GM12878 (cell line): ENCODE measurements around the gene NCAM1. TPM values are rescaled to one million over a fixed set of nuclear protein-coding genes. Genes with fewer than 3 reads are reported as not detected.

Experiments used
- ATAC-seq: fragments of 200-7000 bp; cut with Tn5 transposase; 3 replicates; pipeline ENCODE4 v1.9.1; 2020; ENCODE audit warnings: mild to moderate bottlenecking, moderate library complexity
- BruUV-seq: library from RNA; stranded (reverse); fragments of 400-500 nt; replicated peaks from 2 replicates; lab custom pipeline; 2021; lab: Mats Ljungman, UMichigan
- CTCF ChIA-PET: fragments of 300-600 bp; sonication (Branson Sonifier 250); formaldehyde crosslinking; extraction: SDS; loops from one replicate; lab custom pipeline; 2021; ENCODE audit warnings: inconsistent platforms; lab: Yijun Ruan, JAX
- POLR2A ChIA-PET: fragments of 350-600 bp; formaldehyde crosslinking; extraction: SDS; loops from one replicate; lab custom pipeline; 2021; ENCODE audit warnings: inconsistent platforms; lab: Charles Lee
- RAD21 ChIA-PET: fragments of 300-600 bp; sonication (Branson Sonifier 250); formaldehyde crosslinking; loops from one replicate; lab custom pipeline; 2023; ENCODE audit warnings: antibody characterized with exemption; ENCODE audit not compliant: unreplicated experiment; lab: Charles Lee
- SMC1A ChIA-PET: fragments of 300-600 bp; sonication (Branson Sonifier 250); formaldehyde crosslinking; loops from one replicate; lab custom pipeline; 2023; ENCODE audit not compliant: unreplicated experiment, uncharacterized antibody; lab: Charles Lee
- DNase-seq: peaks from one replicate; pipeline ENCODE4 v3.0.0-alpha.2; 2011; ENCODE audit warnings: low read depth, low spot score
- FAIRE-seq: peaks from 3 replicates; lab custom pipeline; 2011; peaks lifted over from hg19 to GRCh38; lab: Jason Lieb, UNC
- H2AFZ ChIP-seq: 2 replicates; pipeline ENCODE4 v1.6.0; 2011; ENCODE audit warnings: low read depth, low read length, control low read depth; ENCODE audit not compliant: control insufficient read depth
- H3K27ac ChIP-seq: 2 replicates; pipeline ENCODE4 v1.5.1; 2011; ENCODE audit warnings: control low read depth; ENCODE audit not compliant: control insufficient read depth, insufficient read depth
- H3K27me3 ChIP-seq, 2 experiments: replicated peaks in 1 of 2; 2 replicates each; pipeline versions ENCODE4 v1.6.0 to v1.6.1; 2011; ENCODE audit warnings: low read length in 1 of 2; ENCODE audit not compliant: control insufficient read depth in 2 of 2, insufficient read depth in 2 of 2
- H3K36me3 ChIP-seq, 2 experiments: 2 replicates each; pipeline ENCODE4 v1.5.1; 2011; ENCODE audit warnings: low read length in 1 of 2; ENCODE audit not compliant: control insufficient read depth in 2 of 2, insufficient read depth in 2 of 2
- H3K4me1 ChIP-seq: 2 replicates; pipeline ENCODE4 v1.6.1; 2011; ENCODE audit warnings: mild to moderate bottlenecking, low read length, moderate library complexity, mixed read lengths; ENCODE audit not compliant: control insufficient read depth, insufficient read depth
- H3K4me2 ChIP-seq: 2 replicates; pipeline ENCODE4 v1.6.0; 2011; ENCODE audit warnings: control low read depth; ENCODE audit not compliant: control insufficient read depth, insufficient read depth
- H3K4me3 ChIP-seq: fragments of 200-600 bp; sonication (generic); 2 replicates; pipeline ENCODE4 v1.5.1; 2016
- H3K79me2 ChIP-seq: 2 replicates; pipeline ENCODE4 v1.6.0; 2011; ENCODE audit warnings: low read length; ENCODE audit not compliant: control insufficient read depth, insufficient read depth
- H3K9ac ChIP-seq: 2 replicates; pipeline ENCODE4 v1.8.0; 2011; ENCODE audit warnings: low read length, control low read depth, mixed read lengths; ENCODE audit not compliant: control insufficient read depth, insufficient read depth
- H3K9me3 ChIP-seq: replicated peaks from 3 replicates; pipeline ENCODE4 v1.5.1; 2011; ENCODE audit warnings: mild to moderate bottlenecking, low read length; ENCODE audit not compliant: control insufficient read depth, insufficient read depth
- H4K20me1 ChIP-seq: 2 replicates; pipeline ENCODE4 v1.6.0; 2011; ENCODE audit not compliant: control insufficient read depth, insufficient read depth
- ASH2L ChIP-seq: fragments of 300-600, 200-600 bp; sonication (generic); IDR thresholded peaks from 2 replicates; pipeline ENCODE4 v1.6.1; 2017; ENCODE audit warnings: low read depth, mild to moderate bottlenecking, borderline replicate concordance
- CHD2 ChIP-seq: IDR thresholded peaks from 2 replicates; pipeline ENCODE4 v1.6.1; 2011; ENCODE audit warnings: low read depth, low read length, improper control_type of control experiment, borderline replicate concordance
- FOS ChIP-seq: IDR thresholded peaks from 3 replicates; pipeline ENCODE4 v1.6.1; 2011; ENCODE audit warnings: borderline replicate concordance; ENCODE audit not compliant: insufficient read length; ENCODE audit errors: extremely low read depth
- PRDM15 ChIP-seq: fragments of 450-650 bp; formaldehyde crosslinking; IDR thresholded peaks from 2 replicates; pipeline ENCODE4 v1.4.0; 2020; ENCODE audit warnings: mild to moderate bottlenecking, moderate library complexity
- SPI1 ChIP-seq: IDR thresholded peaks from 2 replicates; pipeline ENCODE4 v1.6.1; 2011; ENCODE audit warnings: low read depth, mild to moderate bottlenecking, low read length, moderate library complexity, borderline replicate concordance; ENCODE audit not compliant: insufficient read depth
- YY1 ChIP-seq: IDR thresholded peaks from 2 replicates; pipeline ENCODE4 v1.6.1; 2011; ENCODE audit warnings: low read depth, mild to moderate bottlenecking, low read length
- ZBTB4 ChIP-seq: fragments of 450-650 bp; formaldehyde crosslinking; IDR thresholded peaks from 2 replicates; pipeline ENCODE4 v1.4.0; 2022; ENCODE audit warnings: mild to moderate bottlenecking, moderate library complexity
- WGBS: methylation state at CpG from one replicate; pipeline ENCODE4 v1.1.6; 2016; ENCODE audit warnings: low lambda C conversion rate; ENCODE audit not compliant: insufficient replicate concordance, insufficient coverage; ENCODE audit errors: missing lambda C conversion rate; 5-methylcytosine and 5-hydroxymethylcytosine counted together
- in situ Hi-C: fragments of 300-500 bp; cut with MboI; formaldehyde crosslinking; loops from 9 replicates; pipeline ENCODE4 v1.14.3; 2018; ENCODE audit warnings: mixed read lengths
- intact Hi-C: fragments of 100-400 bp; cut with micrococcal nuclease; formaldehyde crosslinking; loops from one replicate; pipeline ENCODE4 v1.14.2; 2022; ENCODE audit not compliant: unreplicated experiment
- polyA plus RNA-seq, 11 experiments: library from polyadenylated mRNA; depleted of rRNA in 4 of 11; unstranded in 6 of 11; stranded (reverse) in 5 of 11; fragments of >200 nt; fragmentation: Nextera tagmentation in 4 of 11; fragmentation: Illumina TruSeq in 1 of 11; extraction: Ambion mirVana in 4 of 11; extraction: Trizol in 1 of 11; gene quantifications; 1 replicate in 1 of 11; 2 replicates in 10 of 11; pipeline versions ENCODE4 v1.2.1 to v1.2.3, GENCODE V29; 2011 to 2016; ENCODE audit warnings: inconsistent platforms in 2 of 11, missing spikeins in 2 of 11, low read depth in 1 of 11
- total RNA-seq, 4 experiments: library from RNA; depleted of rRNA in 3 of 4; stranded (reverse); fragments of >200 nt in 3 of 4; fragmentation: Illumina TruSeq in 1 of 4; extraction: Trizol in 1 of 4; gene quantifications; 2 replicates each; pipeline versions ENCODE4 v1.2.1 to v1.2.3, GENCODE V29; 2013 to 2021
- TF ChIP-seq, protein P1 (sequence below): fragments of 450-650 bp; IDR thresholded peaks from 2 replicates; pipeline ENCODE4 v1.6.1; 2017; ENCODE audit warnings: mild to moderate bottlenecking, moderate library complexity
- TF ChIP-seq, protein P2 (sequence below), 3 experiments: IDR thresholded peaks in 2 of 3; conservative IDR thresholded peaks in 1 of 3; 2 replicates each; pipeline ENCODE4 v1.5.1; 2011; ENCODE audit warnings: low read depth in 3 of 3, low read length in 3 of 3, mild to moderate bottlenecking in 3 of 3, control low read depth in 2 of 3, moderate library complexity in 2 of 3, inconsistent platforms in 1 of 3, mixed read lengths in 1 of 3; ENCODE audit not compliant: control insufficient read depth in 2 of 3, insufficient read depth in 1 of 3; ENCODE audit errors: extremely low read depth in 1 of 3

The NCAM1 gene
- total and polyA plus RNA-seq, 10 of the 15 experiments (the other 5 are each of a cell fraction or from before 2014, with no cell fraction given) = 0.10 to 0.23 (median 0.11) TPM; not detected in 7

DNA sequence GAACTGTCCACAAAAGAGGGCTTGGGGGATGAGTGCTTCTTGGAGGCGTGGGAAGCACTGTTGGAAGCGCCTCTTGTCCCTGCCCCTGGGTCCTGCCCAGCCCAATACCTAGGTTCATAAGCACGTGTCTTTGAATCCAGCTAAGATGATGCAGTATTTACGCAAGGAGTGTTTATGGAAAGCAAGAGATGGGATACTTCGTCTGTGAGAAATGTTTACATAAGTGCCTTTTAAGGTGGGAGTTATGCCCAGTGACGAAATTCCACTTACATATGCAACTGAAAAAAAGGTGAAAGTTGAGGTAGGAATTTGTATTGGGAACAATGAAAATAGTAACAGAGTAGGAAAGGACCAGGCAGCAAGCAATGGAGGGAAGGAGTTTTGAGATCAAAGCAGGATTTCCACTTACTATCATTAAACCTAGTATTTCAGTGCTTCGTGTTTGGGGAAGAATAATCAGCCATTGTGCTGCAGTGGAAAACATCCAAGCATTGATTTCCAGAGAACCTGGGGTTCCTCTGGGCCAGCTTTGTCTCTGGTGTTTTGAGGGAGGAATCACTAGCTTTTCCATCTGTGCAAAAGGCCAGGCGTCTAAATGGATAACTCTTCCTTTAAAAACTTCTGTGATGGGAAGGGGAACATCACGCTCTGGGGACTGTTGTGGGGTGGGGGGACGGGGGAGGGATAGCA lies 237.9 kb downstream of the NCAM1 start:
- H3K9me3 ChIP-seq = no peaks in the 10 kb centered on the region
- DNase-seq = no peak
- no peaks in the 10 kb centered on the region for H4K20me1 ChIP-seq
- H3K4me3 ChIP-seq = no peak overlapping the region
- no TSS peak for BruUV-seq
- ChIA-PET CTCF (no interaction called here), SMC1A (no interaction called here), POLR2A (no interaction called here), RAD21 (no interaction called here)
- H3K79me2 ChIP-seq = no peaks in the 10 kb centered on the region
- no peak for FAIRE-seq
- no peaks in the 10 kb centered on the region for H3K36me3 ChIP-seq
- H3K27ac ChIP-seq = no peak overlapping the region
- no peak for ATAC-seq
- 9% methylated on average over 10 of the region's 10 CpGs for WGBS
- peaks cover 2 to 6% of the 10 kb centered on the region in 2 experiments; a peak in 3 of 4 replicates for H3K27me3 ChIP-seq
- no peak overlapping the region for H3K9ac ChIP-seq
- H3K4me1 ChIP-seq = no peaks in the 10 kb centered on the region
- no peak overlapping the region for H2AFZ ChIP-seq
- in situ Hi-C loops = no loop called here
- no peak overlapping the region for H3K4me2 ChIP-seq
- intact Hi-C loops = no loop called here
- TF ChIP-seq SPI1 (no peak), CHD2 (no peak), ZBTB4 (CRISPR knock-in tag) (no peak), PRDM15 (CRISPR knock-in tag) (no peak), ASH2L (no peak), FOS (no peak), YY1 (no peak)
- TF ChIP-seq, protein P1, sequence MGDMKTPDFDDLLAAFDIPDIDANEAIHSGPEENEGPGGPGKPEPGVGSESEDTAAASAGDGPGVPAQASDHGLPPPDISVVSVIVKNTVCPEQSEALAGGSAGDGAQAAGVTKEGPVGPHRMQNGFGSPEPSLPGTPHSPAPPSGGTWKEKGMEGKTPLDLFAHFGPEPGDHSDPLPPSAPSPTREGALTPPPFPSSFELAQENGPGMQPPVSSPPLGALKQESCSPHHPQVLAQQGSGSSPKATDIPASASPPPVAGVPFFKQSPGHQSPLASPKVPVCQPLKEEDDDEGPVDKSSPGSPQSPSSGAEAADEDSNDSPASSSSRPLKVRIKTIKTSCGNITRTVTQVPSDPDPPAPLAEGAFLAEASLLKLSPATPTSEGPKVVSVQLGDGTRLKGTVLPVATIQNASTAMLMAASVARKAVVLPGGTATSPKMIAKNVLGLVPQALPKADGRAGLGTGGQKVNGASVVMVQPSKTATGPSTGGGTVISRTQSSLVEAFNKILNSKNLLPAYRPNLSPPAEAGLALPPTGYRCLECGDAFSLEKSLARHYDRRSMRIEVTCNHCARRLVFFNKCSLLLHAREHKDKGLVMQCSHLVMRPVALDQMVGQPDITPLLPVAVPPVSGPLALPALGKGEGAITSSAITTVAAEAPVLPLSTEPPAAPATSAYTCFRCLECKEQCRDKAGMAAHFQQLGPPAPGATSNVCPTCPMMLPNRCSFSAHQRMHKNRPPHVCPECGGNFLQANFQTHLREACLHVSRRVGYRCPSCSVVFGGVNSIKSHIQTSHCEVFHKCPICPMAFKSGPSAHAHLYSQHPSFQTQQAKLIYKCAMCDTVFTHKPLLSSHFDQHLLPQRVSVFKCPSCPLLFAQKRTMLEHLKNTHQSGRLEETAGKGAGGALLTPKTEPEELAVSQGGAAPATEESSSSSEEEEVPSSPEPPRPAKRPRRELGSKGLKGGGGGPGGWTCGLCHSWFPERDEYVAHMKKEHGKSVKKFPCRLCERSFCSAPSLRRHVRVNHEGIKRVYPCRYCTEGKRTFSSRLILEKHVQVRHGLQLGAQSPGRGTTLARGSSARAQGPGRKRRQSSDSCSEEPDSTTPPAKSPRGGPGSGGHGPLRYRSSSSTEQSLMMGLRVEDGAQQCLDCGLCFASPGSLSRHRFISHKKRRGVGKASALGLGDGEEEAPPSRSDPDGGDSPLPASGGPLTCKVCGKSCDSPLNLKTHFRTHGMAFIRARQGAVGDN = no peak
- TF ChIP-seq, protein P2, sequence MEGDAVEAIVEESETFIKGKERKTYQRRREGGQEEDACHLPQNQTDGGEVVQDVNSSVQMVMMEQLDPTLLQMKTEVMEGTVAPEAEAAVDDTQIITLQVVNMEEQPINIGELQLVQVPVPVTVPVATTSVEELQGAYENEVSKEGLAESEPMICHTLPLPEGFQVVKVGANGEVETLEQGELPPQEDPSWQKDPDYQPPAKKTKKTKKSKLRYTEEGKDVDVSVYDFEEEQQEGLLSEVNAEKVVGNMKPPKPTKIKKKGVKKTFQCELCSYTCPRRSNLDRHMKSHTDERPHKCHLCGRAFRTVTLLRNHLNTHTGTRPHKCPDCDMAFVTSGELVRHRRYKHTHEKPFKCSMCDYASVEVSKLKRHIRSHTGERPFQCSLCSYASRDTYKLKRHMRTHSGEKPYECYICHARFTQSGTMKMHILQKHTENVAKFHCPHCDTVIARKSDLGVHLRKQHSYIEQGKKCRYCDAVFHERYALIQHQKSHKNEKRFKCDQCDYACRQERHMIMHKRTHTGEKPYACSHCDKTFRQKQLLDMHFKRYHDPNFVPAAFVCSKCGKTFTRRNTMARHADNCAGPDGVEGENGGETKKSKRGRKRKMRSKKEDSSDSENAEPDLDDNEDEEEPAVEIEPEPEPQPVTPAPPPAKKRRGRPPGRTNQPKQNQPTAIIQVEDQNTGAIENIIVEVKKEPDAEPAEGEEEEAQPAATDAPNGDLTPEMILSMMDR (IDR thresholded peaks at IDR 0.05 in 2 of 3, conservative IDR thresholded peaks at IDR 0.05 in 1 of 3; ENCODE audit: control insufficient read depth in 2 of 3, extremely low read depth in 1 of 3, insufficient read depth in 1 of 3, low read depth in 3 of 3, low read length in 3 of 3) = no peak
